H1 (cell line): ENCODE measurements around the gene LRRC32. TPM values are rescaled to one million over a fixed set of nuclear protein-coding genes. Genes with fewer than 3 reads are reported as not detected.

Experiments used
- CTCF ChIA-PET: fragments of 300-600 bp; sonication (Branson Sonifier 250); formaldehyde crosslinking; loops from one replicate; lab custom pipeline; 2021; ENCODE audit not compliant: partially characterized antibody; lab: Charles Lee
- POLR2A ChIA-PET: fragments of 300-600 bp; sonication (Branson Sonifier 250); formaldehyde crosslinking; loops from one replicate; lab custom pipeline; 2021; ENCODE audit warnings: inconsistent platforms; ENCODE audit not compliant: partially characterized antibody; lab: Charles Lee
- DNase-seq, 2 experiments: peaks; one replicate each; pipeline versions ENCODE4 v3.0.0 to v3.0.0-alpha.2; 2010 to 2022; ENCODE audit warnings: low spot score in 2 of 2, low read depth in 1 of 2, mixed read lengths in 1 of 2
- FAIRE-seq: peaks from 2 replicates; lab custom pipeline; 2011; peaks lifted over from hg19 to GRCh38; lab: Jason Lieb, UNC
- H2AFZ ChIP-seq: 2 replicates; pipeline ENCODE4 v1.8.1; 2012; ENCODE audit warnings: low read length, inconsistent platforms
- H2AK5ac ChIP-seq: 2 replicates; pipeline ENCODE4 v1.6.1; 2013; ENCODE audit warnings: low read depth, low read length
- H2BK120ac ChIP-seq: replicated peaks from 2 replicates; pipeline ENCODE3; 2013; ENCODE audit warnings: low read depth, low read length, inconsistent platforms
- H2BK12ac ChIP-seq: 2 replicates; pipeline ENCODE4 v1.6.1; 2013; ENCODE audit warnings: low read depth, low read length
- H2BK15ac ChIP-seq: 2 replicates; pipeline ENCODE4 v1.6.1; 2013; ENCODE audit warnings: low read length
- H2BK20ac ChIP-seq: 2 replicates; pipeline ENCODE4 v1.6.1; 2013; ENCODE audit warnings: low read length
- H2BK5ac ChIP-seq: 2 replicates; pipeline ENCODE4 v1.6.1; 2013; ENCODE audit warnings: low read depth, low read length
- H3K14ac ChIP-seq: 2 replicates; pipeline ENCODE4 v1.6.1; 2013; ENCODE audit warnings: inconsistent platforms; ENCODE audit not compliant: insufficient read length
- H3K18ac ChIP-seq: 2 replicates; pipeline ENCODE4 v1.6.1; 2013; ENCODE audit warnings: low read length; ENCODE audit errors: extremely low read depth
- H3K23ac ChIP-seq: 2 replicates; pipeline ENCODE4 v1.6.1; 2013; ENCODE audit warnings: inconsistent platforms; ENCODE audit not compliant: insufficient read length
- H3K23me2 ChIP-seq: 2 replicates; pipeline ENCODE4 v1.6.1; 2013; ENCODE audit warnings: low read depth, low read length
- H3K27ac ChIP-seq: 2 replicates; pipeline ENCODE4 v1.6.1; 2011; ENCODE audit warnings: low read depth, low read length, inconsistent platforms
- H3K27me3 ChIP-seq, 4 experiments: replicated peaks in 1 of 4; 1 replicate in 1 of 4; 2 replicates in 3 of 4; pipeline versions ENCODE4 v1.6.1 to v1.8.1; 2011 to 2013; ENCODE audit warnings: low read length in 3 of 4, mild to moderate bottlenecking in 3 of 4, inconsistent platforms in 2 of 4, mixed read lengths in 2 of 4, moderate library complexity in 1 of 4; ENCODE audit not compliant: control insufficient read depth in 3 of 4, insufficient read depth in 3 of 4; ENCODE audit errors: extremely low read depth in 1 of 4
- H3K36me3 ChIP-seq, 4 experiments: 2 replicates each; pipeline versions ENCODE4 v1.6.1 to v1.8.1; 2011 to 2013; ENCODE audit warnings: mild to moderate bottlenecking in 4 of 4, low read length in 3 of 4, moderate library complexity in 2 of 4, control low read depth in 1 of 4, inconsistent platforms in 1 of 4; ENCODE audit not compliant: insufficient read depth in 4 of 4, control insufficient read depth in 2 of 4
- H3K4ac ChIP-seq: replicated peaks from 2 replicates; pipeline ENCODE3; 2013; ENCODE audit warnings: low read length, low read depth, mixed read lengths, inconsistent platforms; ENCODE audit not compliant: insufficient read length
- H3K4me1 ChIP-seq, 4 experiments: replicated peaks in 1 of 4; 1 replicate in 1 of 4; 2 replicates in 3 of 4; pipeline versions ENCODE4 v1.6.1 to v1.8.1; 2011 to 2013; ENCODE audit warnings: low read length in 3 of 4, inconsistent platforms in 2 of 4, mixed read lengths in 1 of 4; ENCODE audit not compliant: insufficient read depth in 4 of 4, control insufficient read depth in 3 of 4
- H3K4me2 ChIP-seq, 2 experiments: 2 replicates each; pipeline versions ENCODE4 v1.6.1 to v1.8.1; 2011 to 2013; ENCODE audit warnings: low read depth in 2 of 2, low read length in 2 of 2, control low read depth in 1 of 2, inconsistent platforms in 1 of 2, mild to moderate bottlenecking in 1 of 2; ENCODE audit not compliant: insufficient read depth in 1 of 2
- H3K4me3 ChIP-seq, 4 experiments: fragments of 200-600, 300-600 bp in 1 of 4; sonication (generic), shearing (Covaris generic), sonication (Bioruptor Twin) in 1 of 4; 2 replicates each; pipeline versions ENCODE4 v1.5.1 to v1.8.1; 2011 to 2016; ENCODE audit warnings: low read length in 4 of 4, low read depth in 3 of 4, control low read depth in 2 of 4, inconsistent platforms in 2 of 4, mild to moderate bottlenecking in 2 of 4, mixed read lengths in 1 of 4, moderate library complexity in 1 of 4; ENCODE audit not compliant: insufficient read depth in 2 of 4; ENCODE audit errors: extremely low read depth in 1 of 4
- H3K56ac ChIP-seq: replicated peaks from 2 replicates; pipeline ENCODE3; 2013; ENCODE audit warnings: low read depth, mild to moderate bottlenecking, mixed read lengths, low read length, inconsistent platforms; ENCODE audit not compliant: insufficient read length
- H3K79me1 ChIP-seq: 2 replicates; pipeline ENCODE4 v1.6.1; 2013; ENCODE audit warnings: low read depth, low read length, control low read depth
- H3K79me2 ChIP-seq, 2 experiments: 2 replicates each; pipeline versions ENCODE4 v1.6.1 to v1.8.1; 2012 to 2013; ENCODE audit warnings: low read length in 2 of 2, mild to moderate bottlenecking in 2 of 2, inconsistent platforms in 1 of 2; ENCODE audit not compliant: insufficient read depth in 2 of 2, control insufficient read depth in 1 of 2
- H3K9ac ChIP-seq, 4 experiments: replicated peaks in 1 of 4; 1 replicate in 1 of 4; 2 replicates in 3 of 4; pipeline versions ENCODE4 v1.6.1 to v1.8.1; 2011 to 2013; ENCODE audit warnings: low read depth in 3 of 4, low read length in 3 of 4, control low read depth in 2 of 4, mild to moderate bottlenecking in 2 of 4, moderate library complexity in 2 of 4, inconsistent platforms in 1 of 4; ENCODE audit errors: extremely low read depth in 1 of 4
- H3K9me3 ChIP-seq, 2 experiments: 2 replicates each; pipeline versions ENCODE4 v1.6.1 to v1.8.1; 2012 to 2013; ENCODE audit warnings: mild to moderate bottlenecking in 2 of 2, moderate library complexity in 2 of 2, control low read depth in 1 of 2, inconsistent platforms in 1 of 2, low read depth in 1 of 2, low read length in 1 of 2, mixed read lengths in 1 of 2; ENCODE audit not compliant: insufficient read depth in 2 of 2
- H4K20me1 ChIP-seq, 2 experiments: replicated peaks in 1 of 2; 2 replicates each; pipeline versions ENCODE3 to v1.8.1; 2011 to 2013; ENCODE audit warnings: inconsistent platforms in 2 of 2, low read length in 2 of 2, mild to moderate bottlenecking in 1 of 2; ENCODE audit not compliant: insufficient read depth in 2 of 2, control insufficient read depth in 1 of 2
- H4K5ac ChIP-seq: 2 replicates; pipeline ENCODE4 v1.6.1; 2013; ENCODE audit warnings: low read length, low read depth, mixed read lengths, inconsistent platforms; ENCODE audit not compliant: insufficient read length
- H4K8ac ChIP-seq: 2 replicates; pipeline ENCODE4 v1.8.0; 2013; ENCODE audit warnings: mild to moderate bottlenecking, moderate library complexity, low read length, inconsistent platforms; ENCODE audit not compliant: insufficient read depth; ENCODE audit errors: extremely low read depth
- H4K91ac ChIP-seq: replicated peaks from 2 replicates; pipeline ENCODE3; 2013; ENCODE audit warnings: low read length, mixed read lengths, inconsistent platforms; ENCODE audit not compliant: insufficient read length
- CBX8 ChIP-seq: fragments of 300-800, 300-1000 bp; sonication (generic); IDR thresholded peaks from 2 replicates; pipeline ENCODE4 v1.7.1; 2016; ENCODE audit warnings: low read depth, low read length, borderline replicate concordance
- CEBPB ChIP-seq: IDR thresholded peaks from 2 replicates; pipeline ENCODE4 v1.6.1; 2012; ENCODE audit warnings: low read depth, low read length
- CTBP2 ChIP-seq: IDR thresholded peaks from 2 replicates; pipeline ENCODE4 v1.7.0; 2011; ENCODE audit warnings: borderline replicate concordance, mild to moderate bottlenecking, moderate library complexity, mixed read lengths, low read length; ENCODE audit not compliant: insufficient read depth, insufficient read length
- GTF2F1 ChIP-seq: IDR thresholded peaks from 2 replicates; pipeline ENCODE4 v1.6.1; 2012; ENCODE audit warnings: low read depth, low read length, improper control_type of control experiment, borderline replicate concordance
- HDAC6 ChIP-seq: IDR thresholded peaks from one replicate; pipeline ENCODE4 v1.7.1; 2012; ENCODE audit warnings: low read depth, mild to moderate bottlenecking, inconsistent platforms, low read length, moderate library complexity
- JUN ChIP-seq: IDR thresholded peaks from 2 replicates; pipeline ENCODE4 v1.6.1; 2011; ENCODE audit warnings: low read depth, mild to moderate bottlenecking, improper control_type of control experiment, low read length
- KDM4A ChIP-seq: IDR thresholded peaks from one replicate; pipeline ENCODE4 v1.7.1; 2012; ENCODE audit warnings: low read depth, mild to moderate bottlenecking, moderate library complexity, low read length, inconsistent platforms; ENCODE audit not compliant: severe bottlenecking
- POLR2A ChIP-seq, 2 experiments: IDR thresholded peaks; 1 replicate in 1 of 2; 2 replicates in 1 of 2; pipeline ENCODE4 v1.6.1; 2011; ENCODE audit warnings: low read depth in 2 of 2, low read length in 2 of 2, mild to moderate bottlenecking in 2 of 2; ENCODE audit errors: control extremely low read depth in 1 of 2
- SIN3A ChIP-seq, 2 experiments: IDR thresholded peaks in 1 of 2; conservative IDR thresholded peaks in 1 of 2; 2 replicates each; pipeline ENCODE4 v1.6.1; 2011 to 2012; ENCODE audit warnings: low read length in 2 of 2, improper control_type of control experiment in 1 of 2, low read depth in 1 of 2, mild to moderate bottlenecking in 1 of 2
- SP4 ChIP-seq: IDR thresholded peaks from 2 replicates; pipeline ENCODE4 v1.6.1; 2012; ENCODE audit warnings: low read length, inconsistent platforms
- SRF ChIP-seq: IDR thresholded peaks from 2 replicates; pipeline ENCODE4 v1.6.1; 2011; ENCODE audit warnings: mild to moderate bottlenecking, low read depth, low read length, moderate library complexity
- WGBS, 2 experiments: shearing (Covaris generic) in 1 of 2; methylation state at CpG; one replicate each; pipeline versions ENCODE4 v1.1.6 to v1.1.7; 2013 to 2015; ENCODE audit warnings: low lambda C conversion rate in 2 of 2, mixed read lengths in 2 of 2, inconsistent platforms in 1 of 2, low coverage in 1 of 2, missing lambda C conversion rate in 1 of 2; ENCODE audit not compliant: insufficient replicate concordance in 2 of 2, insufficient coverage in 1 of 2, insufficient read length in 1 of 2; ENCODE audit errors: extremely low coverage in 1 of 2, missing lambda C conversion rate in 1 of 2; 5-methylcytosine and 5-hydroxymethylcytosine counted together
- polyA plus RNA-seq, 7 experiments: library from polyadenylated mRNA; depleted of rRNA in 3 of 7; stranded (reverse) in 5 of 7; unstranded in 2 of 7; fragments of >200 nt in 5 of 7; fragments of 200-250 nt in 2 of 7; gene quantifications; 1 replicate in 5 of 7; 2 replicates in 1 of 7; 4 replicates in 1 of 7; pipeline versions ENCODE4 v1.2.1 to v1.2.3, GENCODE V29; 2011 to 2013; ENCODE audit warnings: missing spikeins in 2 of 7, mixed read lengths in 2 of 7
- total RNA-seq: library from RNA; stranded (reverse); fragmentation: NEBNext Ultra II Directional; extraction: Animal tissue kit (Norgen Biotek cat#: 25700); gene quantifications from 2 replicates; pipeline ENCODE4 v1.2.1, GENCODE V29; 2021

Gene LRRC32
- total and polyA plus RNA-seq, 2 of the 8 experiments (the other 6 are each of a cell fraction or from before 2014, with no cell fraction given): 0.99 to 1.9 TPM

GRCh38 chr11:76694664-76695063 lies 24.1 kb upstream of the LRRC32 start:
- no peak overlapping the region for H2BK120ac ChIP-seq
- no peaks in the 10 kb centered on the region; the same call in 1 of the 2 replicates for H3K23me2 ChIP-seq
- H3K9ac ChIP-seq: no peak overlapping the region
- H3K4ac ChIP-seq: no peak overlapping the region
- peaks cover 6 to 12% (median 8%) of the 10 kb centered on the region in 4 experiments for H3K4me1 ChIP-seq
- H3K4me3 ChIP-seq: no peak overlapping the region
- H4K20me1 ChIP-seq: no peaks in the 10 kb centered on the region
- no peaks in the 10 kb centered on the region for H3K79me2 ChIP-seq
- WGBS, 2 experiments: 90% methylated on average over 4 of the region's 7 CpGs; no CpG with 5 or more reads in 1 of the 2 experiments
- no peak overlapping the region for H3K14ac ChIP-seq
- H2AK5ac ChIP-seq: no peak overlapping the region
- H3K4me2 ChIP-seq: no peak overlapping the region
- no peak overlapping the region for H3K27ac ChIP-seq
- DNase-seq: no peak
- no peak overlapping the region for H2BK12ac ChIP-seq
- H4K5ac ChIP-seq: no peak overlapping the region
- FAIRE-seq: no peak
- CTCF ChIA-PET: interaction anchor here (0.6 to 2.5 kb wide), 10 partner anchors 12 to 491 kb away, joined by 3 to 10 read pairs (median 4); no protein-coding TSS in a partner anchor
- H2AFZ ChIP-seq: no peak overlapping the region
- no peak overlapping the region for H4K8ac ChIP-seq
- no peaks in the 10 kb centered on the region for H3K27me3 ChIP-seq
- H3K56ac ChIP-seq: no peak overlapping the region
- TF ChIP-seq CTBP2 (no peak), CBX8 (no peak), HDAC6 (no peak), SIN3A (conservative IDR thresholded peaks at IDR 0.05 in 1 of 2, IDR thresholded peaks at IDR 0.05 in 1 of 2; ENCODE audit: low read depth in 1 of 2, low read length in 2 of 2) (no peak), GTF2F1 (no peak), KDM4A (no peak), POLR2A (IDR thresholded peaks at IDR 0.05; ENCODE audit: control extremely low read depth in 1 of 2, low read depth in 2 of 2, low read length in 2 of 2) (no peak), CEBPB (no peak), JUN (no peak), SRF (no peak), SP4 (no peak)
- H3K9me3 ChIP-seq: no peaks in the 10 kb centered on the region
- H3K18ac ChIP-seq: no peak overlapping the region
- no peaks in the 10 kb centered on the region for H3K79me1 ChIP-seq
- POLR2A ChIA-PET: no interaction called here
- H2BK20ac ChIP-seq: no peak overlapping the region
- H3K36me3 ChIP-seq: no peaks in the 10 kb centered on the region
- H4K91ac ChIP-seq: no peak overlapping the region
- no peak overlapping the region for H3K23ac ChIP-seq
- H2BK5ac ChIP-seq: no peak overlapping the region
- H2BK15ac ChIP-seq: no peak overlapping the region
